CD4-positive, alpha-beta T cell (primary cell): ENCODE data around the gene TMEM132E. TPM values are rescaled to one million over a fixed set of nuclear protein-coding genes. Genes with fewer than 3 reads are reported as not detected.

Experiments used
- ATAC-seq: fragments of 200-7000 bp; cut with Tn5 transposase; one replicate; pipeline ENCODE4 v1.10.0; 2022; ENCODE audit warnings: mild to moderate bottlenecking; ENCODE audit not compliant: poor library complexity
- CTCF ChIA-PET: fragments of 350-600 bp; sonication (Branson Sonifier 250); formaldehyde crosslinking; loops from one replicate; lab custom pipeline; 2021; ENCODE audit warnings: antibody characterized with exemption, inconsistent platforms; lab: Charles Lee
- POLR2A ChIA-PET: fragments of 350-600 bp; sonication (Branson Sonifier 250); formaldehyde crosslinking; loops from one replicate; lab custom pipeline; 2021; ENCODE audit warnings: antibody characterized with exemption, inconsistent platforms; lab: Charles Lee
- DNase-seq, 14 experiments: peaks; one replicate each; pipeline ENCODE4 v3.0.0-alpha.2; 2013 to 2020; ENCODE audit warnings: mixed read lengths in 2 of 14
- H3K27ac ChIP-seq, 2 donors: one replicate each; pipeline versions ENCODE4 v1.5.1 to v1.7.0; 2013; ENCODE audit warnings: low read length in 2 of 2, low read depth in 1 of 2, mild to moderate bottlenecking in 1 of 2
- H3K27me3 ChIP-seq, 2 experiments: 1 replicate in 1 of 2; 2 replicates in 1 of 2; pipeline versions ENCODE4 v1.6.1 to v1.7.0; 2013; ENCODE audit warnings: low read length in 2 of 2, control low read depth in 1 of 2, mild to moderate bottlenecking in 1 of 2, moderate library complexity in 1 of 2; ENCODE audit not compliant: insufficient read depth in 2 of 2, control insufficient read depth in 1 of 2
- H3K36me3 ChIP-seq: one replicate; pipeline ENCODE4 v1.6.1; 2013; ENCODE audit warnings: low read length, control low read depth; ENCODE audit not compliant: insufficient read depth
- H3K4me1 ChIP-seq: one replicate; pipeline ENCODE4 v1.6.1; 2013; ENCODE audit warnings: low read length, control low read depth; ENCODE audit not compliant: insufficient read depth
- H3K4me3 ChIP-seq: one replicate; pipeline ENCODE4 v1.5.1; 2013; ENCODE audit warnings: mild to moderate bottlenecking, low read length, moderate library complexity
- H3K9me3 ChIP-seq, 2 experiments: 1 replicate in 1 of 2; 2 replicates in 1 of 2; pipeline versions ENCODE4 v1.6.1 to v1.7.0; 2013; ENCODE audit warnings: low read length in 2 of 2, mild to moderate bottlenecking in 2 of 2, control low read depth in 1 of 2, moderate library complexity in 1 of 2; ENCODE audit not compliant: control insufficient read depth in 1 of 2, insufficient read depth in 1 of 2
- H3K27ac Mint-ChIP-seq: one replicate; pipeline ENCODE4 v1.8.0; 2020; ENCODE audit warnings: mixed read lengths
- H3K27me3 Mint-ChIP-seq: one replicate; pipeline ENCODE4 v1.8.0; 2021; ENCODE audit warnings: mixed read lengths
- H3K36me3 Mint-ChIP-seq: one replicate; pipeline ENCODE4 v1.8.0; 2021; ENCODE audit warnings: low read depth, mixed read lengths
- H3K4me1 Mint-ChIP-seq: one replicate; pipeline ENCODE4 v1.8.0; 2021; ENCODE audit warnings: low read depth, mixed read lengths
- H3K4me3 Mint-ChIP-seq: one replicate; pipeline ENCODE4 v1.8.0; 2020; ENCODE audit warnings: mild to moderate bottlenecking, mixed read lengths
- H3K9me3 Mint-ChIP-seq: one replicate; pipeline ENCODE4 v1.8.0; 2020; ENCODE audit warnings: mixed read lengths
- CTCF ChIP-seq: fragments of 200-600 bp; IDR thresholded peaks from one replicate; pipeline ENCODE4 v1.8.0; 2022; ENCODE audit warnings: antibody characterized with exemption, mild to moderate bottlenecking
- intact Hi-C, 2 experiments: fragments of 100-400 bp; cut with DNase I in 1 of 2; cut with micrococcal nuclease in 1 of 2; formaldehyde crosslinking; loops; one replicate each; pipeline versions ENCODE4 v1.15.1 to v1.9.0; 2023 to 2025; cut with DNase I, micrococcal nuclease
- total RNA-seq, 174 experiments: library from RNA in 2 of 174; stranded (reverse) in 2 of 174; gene quantifications; one replicate each; pipeline ENCODE4 v1.2.3 and lab custom pipeline; 2021 to 2026

The TMEM132E gene
- total RNA-seq, 2 experiments from 2014 or later = 0.05 TPM; not detected in 1

DNA sequence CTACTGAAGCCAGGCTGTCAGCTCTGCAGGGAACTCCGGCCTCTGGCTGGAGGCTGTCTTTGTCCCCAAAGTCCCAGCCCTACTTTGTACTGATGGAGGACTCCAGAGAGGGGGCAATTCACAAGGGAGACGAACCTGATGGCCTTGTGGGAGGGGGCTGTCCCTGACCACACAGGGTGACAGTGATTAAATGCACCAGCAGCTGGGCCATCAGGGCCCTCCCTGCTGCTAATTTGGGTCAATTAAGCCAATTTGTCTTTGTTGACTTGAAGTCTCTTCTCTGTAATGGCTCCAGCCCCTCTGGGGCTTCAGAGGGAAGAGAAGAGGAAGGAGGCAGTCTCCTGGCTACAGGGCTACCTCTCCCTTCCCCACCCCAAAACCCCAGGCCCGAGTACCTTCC, 22.0 kb downstream of the TMEM132E start:
- Mint-ChIP-seq H3K27ac (no peak overlapping the region), H3K36me3 (no peaks in the 10 kb centered on the region), H3K27me3 (peaks cover 31% of the 10 kb centered on the region), H3K4me3 (no peak overlapping the region), H3K9me3 (no peaks in the 10 kb centered on the region), H3K4me1 (no peaks in the 10 kb centered on the region)
- ATAC-seq (no peak), DNase-seq (no peak)
- TF ChIP-seq CTCF = no peak
- CTCF ChIA-PET = no interaction called here
- intact Hi-C loops = no loop called here
- H3K27me3 ChIP-seq = peaks cover 0 to 8% of the 10 kb centered on the region in 2 experiments
- no peaks in the 10 kb centered on the region for H3K4me1 ChIP-seq
- POLR2A ChIA-PET = no interaction called here
- H3K4me3 ChIP-seq = no peak overlapping the region
- H3K27ac ChIP-seq = no peak overlapping the region
- no peaks in the 10 kb centered on the region for H3K9me3 ChIP-seq
- H3K36me3 ChIP-seq = no peaks in the 10 kb centered on the region

DNA sequence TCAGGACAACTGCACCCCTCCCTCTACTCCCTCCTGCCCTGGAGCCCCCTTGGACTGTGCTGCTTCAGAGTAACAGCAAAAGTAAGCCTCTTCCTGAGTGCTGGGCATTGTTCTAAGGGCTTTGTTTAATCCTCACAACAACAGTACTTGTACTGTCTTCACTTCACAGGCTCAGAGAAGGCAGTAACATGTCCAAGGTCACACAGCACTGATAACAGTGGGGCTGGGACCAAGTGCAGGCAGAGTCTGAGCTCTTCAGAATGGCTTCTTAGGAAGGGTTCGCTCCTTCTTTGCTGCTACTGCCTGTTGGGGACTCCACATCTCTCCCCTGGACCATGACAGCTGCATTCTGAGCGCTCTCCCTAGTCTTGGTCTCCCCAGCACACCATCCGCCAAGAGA, 24.6 kb downstream of the TMEM132E start:
- H3K9me3 Mint-ChIP-seq = no peaks in the 10 kb centered on the region

GRCh38 chr17:34606763-34607162, 27.4 kb downstream of the TMEM132E start:
- H3K36me3 Mint-ChIP-seq = no peaks in the 10 kb centered on the region
- no peak overlapping the region for H3K27ac Mint-ChIP-seq
- no peaks in the 10 kb centered on the region for H3K4me1 ChIP-seq
- DNase-seq = no peak
- ChIA-PET CTCF (no interaction called here), POLR2A (no interaction called here)
- no peak for TF ChIP-seq CTCF
- intact Hi-C loops = no loop called here
- no peaks in the 10 kb centered on the region for H3K9me3 ChIP-seq
- H3K9me3 Mint-ChIP-seq = no peaks in the 10 kb centered on the region
- H3K27me3 Mint-ChIP-seq = peaks cover 59% of the 10 kb centered on the region
- no peak for ATAC-seq
- no peak overlapping the region for H3K27ac ChIP-seq
- H3K4me1 Mint-ChIP-seq = no peaks in the 10 kb centered on the region
- H3K4me3 ChIP-seq = no peak overlapping the region
- no peak overlapping the region for H3K4me3 Mint-ChIP-seq
- H3K36me3 ChIP-seq = no peaks in the 10 kb centered on the region
- H3K27me3 ChIP-seq = peaks cover 28 to 42% of the 10 kb centered on the region in 2 experiments

More for the DNA sequence above, 24.6 kb downstream of the TMEM132E start:
- H3K36me3 Mint-ChIP-seq = no peaks in the 10 kb centered on the region
- H3K4me3 ChIP-seq = no peak overlapping the region
- intact Hi-C loops = no loop called here
- H3K9me3 ChIP-seq = no peaks in the 10 kb centered on the region
- no peaks in the 10 kb centered on the region for H3K36me3 ChIP-seq
- H3K27ac Mint-ChIP-seq = no peak overlapping the region
- H3K4me1 Mint-ChIP-seq = no peaks in the 10 kb centered on the region
- ChIA-PET POLR2A (no interaction called here), CTCF (no interaction called here)
- no peaks in the 10 kb centered on the region for H3K4me1 ChIP-seq
- ATAC-seq = no peak
- H3K27me3 Mint-ChIP-seq = peaks cover 42% of the 10 kb centered on the region
- no peak overlapping the region for H3K27ac ChIP-seq
- no peak for DNase-seq
- no peak for TF ChIP-seq CTCF
- no peak overlapping the region for H3K4me3 Mint-ChIP-seq
- peaks cover 21 to 24% of the 10 kb centered on the region in 2 experiments for H3K27me3 ChIP-seq
